Uterus (tissue), 4 donors: ENCODE results near the gene TRIO. TPM values are rescaled to one million over a fixed set of nuclear protein-coding genes. Genes with fewer than 3 reads are reported as not detected.

ENCODE experiments used
- DNase-seq, 2 donors: peaks; one replicate each; pipeline ENCODE4 v3.0.0-alpha.2; 2019 to 2020
- H3K27ac ChIP-seq, 2 donors: fragments of 200-600 bp; sonication (generic); 1 replicate in 1 of 2; 2 replicates in 1 of 2; pipeline ENCODE4 v1.5.1; 2016 to 2018
- H3K27me3 ChIP-seq, 2 donors: fragments of 200-600 bp; sonication (generic); one replicate each; pipeline ENCODE4 v1.5.1; 2018 to 2019; ENCODE audit warnings: control low read depth in 1 of 2
- H3K36me3 ChIP-seq, 2 donors: fragments of 200-600 bp; sonication (generic); one replicate each; pipeline ENCODE4 v1.5.1; 2019; ENCODE audit warnings: control low read depth in 1 of 2
- H3K4me1 ChIP-seq, 2 donors: fragments of 200-600 bp; sonication (generic); one replicate each; pipeline ENCODE4 v1.5.1; 2018 to 2019; ENCODE audit warnings: control low read depth in 1 of 2
- H3K4me3 ChIP-seq, 2 donors: fragments of 200-600 bp; sonication (generic); 1 replicate in 1 of 2; 2 replicates in 1 of 2; pipeline ENCODE4 v1.5.1; 2018 to 2019; ENCODE audit warnings: mild to moderate bottlenecking in 1 of 2
- H3K9me3 ChIP-seq, 2 donors: fragments of 200-600 bp; sonication (generic); one replicate each; pipeline ENCODE4 v1.5.1; 2019; ENCODE audit warnings: control low read depth in 1 of 2
- POLR2A ChIP-seq, 2 donors: fragments of 450-650 bp; IDR thresholded peaks; one replicate each; pipeline ENCODE4 v1.6.1; 2016; ENCODE audit warnings: antibody characterized with exemption in 2 of 2, mild to moderate bottlenecking in 1 of 2, moderate library complexity in 1 of 2
- intact Hi-C: fragments of 100-400 bp; cut with DNase I; formaldehyde crosslinking; loops from one replicate; pipeline ENCODE4 v1.15.1; 2023; ENCODE audit warnings: low total_unique reads
- total RNA-seq, 4 donors: library from RNA; depleted of rRNA in 3 of 4; stranded (reverse); fragments of >200 nt in 3 of 4; gene quantifications; one replicate each; pipeline versions ENCODE4 v1.1.0 to v1.2.4, GENCODE V29; 2014 to 2023
- TF ChIP-seq, protein P1 (sequence below), 4 experiments: fragments of 200-600 bp in 2 of 4; fragments of 450-650 bp in 2 of 4; sonication (generic) in 2 of 4; IDR thresholded peaks; one replicate each; pipeline ENCODE4 v1.5.1; 2016 to 2019; ENCODE audit warnings: antibody characterized with exemption in 4 of 4, mild to moderate bottlenecking in 2 of 4, moderate library complexity in 1 of 4
- donor health status: DM: yes; HTN: yes; CAD: no.

TRIO gene
- total RNA-seq, 4 donors from 2014 or later = 93.5 to 234 (median 207) TPM

DNA sequence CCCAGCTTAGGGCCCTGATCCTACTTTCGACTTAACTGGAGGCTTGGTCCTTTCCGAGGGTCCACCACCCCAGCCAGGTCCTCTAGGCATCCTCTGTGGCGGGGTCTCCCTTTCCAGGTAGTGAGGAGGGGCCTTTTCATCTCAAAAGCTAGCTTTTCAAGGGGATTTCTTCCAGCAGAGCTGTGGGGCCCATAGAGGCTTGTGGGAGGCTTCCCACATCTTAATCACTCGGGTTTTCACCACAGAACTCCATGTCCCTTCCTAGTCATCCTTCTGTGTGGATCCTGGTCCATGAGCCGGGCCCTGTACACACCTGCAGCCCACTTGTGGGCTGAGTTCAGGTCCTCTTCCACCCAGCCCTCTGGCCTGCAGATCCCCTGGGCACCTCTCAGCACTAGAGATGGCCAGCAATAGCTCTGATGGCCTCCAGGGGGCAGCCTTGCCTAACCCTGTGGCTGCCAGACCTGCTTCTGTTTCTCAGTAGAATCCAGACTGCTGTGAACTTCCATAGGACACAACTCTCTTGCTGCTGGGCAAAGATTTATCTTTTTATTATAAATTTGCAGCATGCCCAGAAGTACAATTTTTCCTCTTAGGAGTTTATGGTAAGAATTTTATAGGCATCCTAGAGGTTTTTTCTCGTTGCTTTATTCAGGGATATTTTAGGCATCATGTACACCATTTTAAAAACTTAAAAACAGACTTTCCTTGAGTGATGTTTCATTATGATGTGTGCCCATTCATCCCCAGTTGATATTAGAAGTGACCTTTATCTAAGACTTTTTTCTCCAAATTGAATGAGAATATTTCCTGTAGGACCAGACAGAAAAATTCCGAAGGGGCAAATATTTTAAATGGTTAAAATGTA lies 208.9 kb downstream of the TRIO start:
- Histone ChIP-seq H3K36me3 (no peaks in the 10 kb centered on the region), H3K4me3 (no peak overlapping the region), H3K27me3 (no peaks in the 10 kb centered on the region), H3K27ac (no peak overlapping the region), H3K4me1 (no peaks in the 10 kb centered on the region), H3K9me3 (no peaks in the 10 kb centered on the region)
- intact Hi-C loops = no loop called here
- TF ChIP-seq, protein P1, sequence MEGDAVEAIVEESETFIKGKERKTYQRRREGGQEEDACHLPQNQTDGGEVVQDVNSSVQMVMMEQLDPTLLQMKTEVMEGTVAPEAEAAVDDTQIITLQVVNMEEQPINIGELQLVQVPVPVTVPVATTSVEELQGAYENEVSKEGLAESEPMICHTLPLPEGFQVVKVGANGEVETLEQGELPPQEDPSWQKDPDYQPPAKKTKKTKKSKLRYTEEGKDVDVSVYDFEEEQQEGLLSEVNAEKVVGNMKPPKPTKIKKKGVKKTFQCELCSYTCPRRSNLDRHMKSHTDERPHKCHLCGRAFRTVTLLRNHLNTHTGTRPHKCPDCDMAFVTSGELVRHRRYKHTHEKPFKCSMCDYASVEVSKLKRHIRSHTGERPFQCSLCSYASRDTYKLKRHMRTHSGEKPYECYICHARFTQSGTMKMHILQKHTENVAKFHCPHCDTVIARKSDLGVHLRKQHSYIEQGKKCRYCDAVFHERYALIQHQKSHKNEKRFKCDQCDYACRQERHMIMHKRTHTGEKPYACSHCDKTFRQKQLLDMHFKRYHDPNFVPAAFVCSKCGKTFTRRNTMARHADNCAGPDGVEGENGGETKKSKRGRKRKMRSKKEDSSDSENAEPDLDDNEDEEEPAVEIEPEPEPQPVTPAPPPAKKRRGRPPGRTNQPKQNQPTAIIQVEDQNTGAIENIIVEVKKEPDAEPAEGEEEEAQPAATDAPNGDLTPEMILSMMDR (IDR thresholded peaks at IDR 0.05) = peak; percentile 76 to 96 (median 90)
- TF ChIP-seq POLR2A (IDR thresholded peaks at IDR 0.05) = no peak
- peak; percentile 51 to 60 for DNase-seq

DNA sequence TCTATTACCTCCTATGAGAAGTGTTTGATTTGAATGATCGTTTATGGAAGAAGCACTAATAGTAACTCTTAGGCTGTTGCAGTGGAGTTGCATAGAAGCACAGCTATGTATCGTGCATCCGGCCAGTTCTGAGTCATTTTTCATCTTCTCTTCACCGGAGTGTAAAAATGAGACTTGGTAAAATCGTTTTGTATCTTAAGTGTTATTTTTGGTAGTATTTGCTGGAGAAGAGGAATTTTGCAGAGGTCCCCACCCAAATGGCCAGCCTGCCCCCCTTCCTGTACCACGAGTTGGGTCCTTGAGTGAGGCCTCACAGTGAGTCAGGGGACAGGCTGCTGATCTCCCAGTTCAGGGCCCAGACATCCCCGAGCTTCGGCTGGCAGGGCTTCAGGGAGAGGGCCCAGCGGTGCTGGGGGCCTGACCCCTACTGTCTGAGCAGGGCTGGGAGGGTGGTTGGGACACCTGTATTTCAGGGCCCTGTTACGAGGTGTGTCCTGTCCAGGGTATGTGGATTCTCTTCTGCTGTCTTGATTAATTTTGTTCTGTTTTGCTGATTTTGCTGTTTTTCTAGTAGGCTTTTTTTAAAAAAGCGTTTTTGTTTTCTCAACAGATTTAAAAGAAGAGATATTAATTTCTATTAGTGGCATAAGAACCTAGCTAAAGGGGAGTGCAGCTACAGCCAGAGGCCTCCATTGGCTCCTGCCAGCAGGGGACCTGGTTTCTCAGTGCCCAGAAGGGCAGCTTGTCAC lies 210.8 kb downstream of the TRIO start:
- H3K4me1 ChIP-seq = no peaks in the 10 kb centered on the region
- no peaks in the 10 kb centered on the region for H3K36me3 ChIP-seq
- no peaks in the 10 kb centered on the region for H3K27me3 ChIP-seq
- no peaks in the 10 kb centered on the region for H3K9me3 ChIP-seq
- no peak for DNase-seq
- H3K27ac ChIP-seq = no peak overlapping the region
- intact Hi-C loops = no loop called here
- TF ChIP-seq, protein P1 (IDR thresholded peaks at IDR 0.05) = no peak
- no peak for TF ChIP-seq POLR2A (IDR thresholded peaks at IDR 0.05)
- no peak overlapping the region for H3K4me3 ChIP-seq

DNA sequence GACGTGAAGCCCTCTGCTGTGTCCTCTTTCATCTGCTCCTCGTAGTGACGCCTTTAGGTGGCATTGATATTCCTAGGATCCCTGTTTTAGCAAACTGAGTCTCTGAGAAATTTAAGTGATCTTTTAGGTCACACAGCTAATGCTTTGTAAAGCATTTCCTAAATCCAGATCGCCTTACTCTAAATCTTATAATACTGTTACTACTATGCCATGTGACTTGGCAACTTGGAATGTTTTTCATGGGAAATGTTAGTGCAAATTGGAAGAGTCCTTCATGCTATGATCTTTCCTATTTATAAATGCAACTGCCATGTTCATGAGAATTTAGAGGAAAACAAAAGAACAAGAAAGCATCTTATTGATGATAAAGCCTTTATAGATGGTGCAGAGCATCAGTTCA lies 212.2 kb downstream of the TRIO start:
- no peak overlapping the region for H3K27ac ChIP-seq
- H3K27me3 ChIP-seq = no peaks in the 10 kb centered on the region
- intact Hi-C loops = no loop called here
- no peaks in the 10 kb centered on the region for H3K9me3 ChIP-seq
- H3K4me1 ChIP-seq = no peaks in the 10 kb centered on the region
- DNase-seq = no peak
- H3K4me3 ChIP-seq = no peak overlapping the region
- H3K36me3 ChIP-seq = no peaks in the 10 kb centered on the region
- TF ChIP-seq, protein P1 (IDR thresholded peaks at IDR 0.05) = no peak
- no peak for TF ChIP-seq POLR2A (IDR thresholded peaks at IDR 0.05)

DNA sequence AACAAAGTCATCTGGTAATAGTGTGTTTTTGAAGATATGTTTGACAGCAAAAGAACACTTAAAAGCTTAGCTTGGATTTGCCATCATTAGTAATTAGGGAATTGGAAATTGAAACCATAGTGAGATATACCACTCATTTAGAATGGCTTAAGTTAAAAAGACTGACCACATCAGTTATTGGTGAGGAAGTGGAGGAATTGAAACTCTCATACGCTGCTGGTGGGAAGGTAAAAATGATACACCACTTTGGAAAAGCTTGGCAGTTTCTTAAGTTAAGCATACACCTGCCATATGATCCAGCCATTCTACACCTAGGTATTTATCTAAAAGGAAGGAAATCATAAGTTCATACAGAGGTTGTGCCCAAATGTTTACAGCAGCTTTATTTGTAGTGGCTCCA lies 213.2 kb downstream of the TRIO start:
- TF ChIP-seq, protein P1 (IDR thresholded peaks at IDR 0.05) = no peak
- no peak for TF ChIP-seq POLR2A (IDR thresholded peaks at IDR 0.05)
- Histone ChIP-seq H3K36me3 (no peaks in the 10 kb centered on the region), H3K4me3 (no peak overlapping the region), H3K27ac (no peak overlapping the region), H3K4me1 (no peaks in the 10 kb centered on the region), H3K27me3 (no peaks in the 10 kb centered on the region), H3K9me3 (no peaks in the 10 kb centered on the region)
- DNase-seq = no peak
- intact Hi-C loops = no loop called here

DNA sequence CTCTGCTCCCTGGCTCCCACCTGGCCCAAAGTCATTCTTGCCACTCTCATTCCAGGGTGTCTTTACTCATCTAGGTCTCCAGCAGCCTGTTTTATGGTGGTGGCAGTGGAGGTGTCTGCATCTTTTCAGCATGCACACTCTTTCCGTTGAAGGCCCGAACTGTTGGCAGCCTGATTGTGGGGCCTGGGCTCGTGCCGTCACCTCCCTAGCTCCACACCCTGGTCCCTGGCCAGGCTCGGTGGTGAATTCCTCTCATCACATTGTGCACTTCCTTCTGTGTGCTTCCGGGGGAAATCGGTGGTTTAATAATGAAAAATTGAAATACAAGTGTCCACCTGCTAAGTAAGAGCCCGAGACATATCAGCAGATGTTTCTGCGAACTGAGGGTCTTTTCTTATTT lies 214.3 kb downstream of the TRIO start:
- H3K4me1 ChIP-seq = no peaks in the 10 kb centered on the region
- H3K4me3 ChIP-seq = no peak overlapping the region
- TF ChIP-seq, protein P1 (IDR thresholded peaks at IDR 0.05) = no peak
- TF ChIP-seq POLR2A (IDR thresholded peaks at IDR 0.05) = no peak
- intact Hi-C loops = no loop called here
- no peaks in the 10 kb centered on the region for H3K9me3 ChIP-seq
- H3K36me3 ChIP-seq = no peaks in the 10 kb centered on the region
- no peak for DNase-seq
- no peak overlapping the region for H3K27ac ChIP-seq
- H3K27me3 ChIP-seq = no peaks in the 10 kb centered on the region
